Skin epidermis (tissue), 12 donors: Measurements from ENCODE around the gene ACSS1.

ENCODE experiments used
- H3K27ac ChIP-seq, 21 experiments: fragments of 200-600 bp; sonication (generic) in 11 of 21; one replicate each; pipeline ENCODE4 v1.5.0; 2020; ENCODE audit warnings: mild to moderate bottlenecking in 3 of 21, inconsistent platforms in 2 of 21, moderate library complexity in 2 of 21
- H3K4me3 ChIP-seq, 7 experiments: fragments of 200-600 bp; sonication (generic) in 2 of 7; one replicate each; pipeline ENCODE4 v1.5.0; 2020; ENCODE audit warnings: inconsistent platforms in 2 of 7, mild to moderate bottlenecking in 2 of 7, moderate library complexity in 1 of 7

The ACSS1 gene

DNA sequence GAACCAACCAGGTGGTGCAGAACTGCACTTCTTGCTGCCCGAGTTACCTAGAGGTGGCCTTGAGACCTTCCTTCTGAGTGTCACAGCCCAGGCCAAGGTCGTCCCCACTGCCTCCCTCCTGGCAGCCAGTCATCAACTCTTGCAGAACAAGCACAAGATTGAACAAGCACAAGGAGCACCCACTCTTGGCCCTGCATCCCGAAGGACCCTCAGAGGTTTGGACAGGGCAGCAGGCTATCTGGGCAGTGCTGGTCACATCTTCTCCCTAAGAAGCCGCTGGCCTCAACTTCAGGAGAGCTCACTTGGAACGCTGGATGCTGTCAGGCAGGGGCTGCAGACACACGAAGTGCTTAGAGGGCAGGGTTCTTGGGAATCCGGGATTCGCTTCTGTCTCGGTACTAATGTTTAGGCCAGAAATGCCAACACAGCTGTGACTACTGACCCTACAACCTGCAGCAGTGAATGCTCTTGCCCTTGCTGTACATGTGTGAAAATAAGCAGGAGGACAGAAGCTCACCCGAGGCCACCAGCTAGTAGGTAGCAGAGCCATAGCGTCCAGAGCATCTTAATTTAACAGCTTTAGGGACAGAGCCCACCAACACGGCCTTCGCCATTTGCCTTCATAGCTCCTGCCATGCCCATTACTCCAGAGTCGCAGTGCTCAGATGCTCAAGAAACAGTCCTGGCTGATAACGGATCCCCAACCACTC lies 4.0 kb upstream of the ACSS1 start:
- H3K4me3 ChIP-seq: no peak overlapping the region
- no peak overlapping the region for H3K27ac ChIP-seq

DNA sequence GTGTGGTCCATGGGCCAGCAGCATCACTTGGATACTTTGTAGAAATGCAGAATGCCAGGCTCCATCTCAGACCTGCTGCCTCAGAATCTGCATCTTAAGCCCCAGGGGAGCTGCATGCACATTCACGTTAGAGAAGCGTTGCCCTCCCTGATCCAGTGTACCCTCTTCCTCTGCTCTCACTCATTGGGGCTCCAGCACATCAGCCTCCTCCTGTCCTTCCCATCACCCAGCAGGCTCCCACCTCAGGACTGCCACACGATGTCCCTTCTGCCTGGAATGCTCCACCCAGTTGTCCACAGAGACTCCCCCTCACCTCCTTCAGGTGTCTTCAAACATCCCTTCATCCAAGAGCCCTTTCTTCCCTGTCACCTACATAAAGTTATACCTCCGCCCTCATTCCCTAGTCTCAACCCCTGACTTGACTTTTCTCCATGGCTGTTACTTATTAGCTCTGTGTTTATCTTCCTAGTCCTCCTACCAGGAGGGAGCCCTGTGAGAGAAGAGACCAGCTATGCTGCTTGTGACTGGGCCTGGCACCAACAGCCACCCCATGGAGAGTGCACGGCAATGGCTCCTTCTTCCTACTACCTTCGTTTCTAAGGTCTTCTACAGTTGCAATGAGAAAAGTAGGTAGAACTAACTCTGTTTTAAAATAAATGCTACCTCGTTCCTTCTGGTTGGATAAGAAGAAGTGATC lies 3.3 kb upstream of the ACSS1 start:
- no peak overlapping the region for H3K4me3 ChIP-seq
- H3K27ac ChIP-seq: no peak overlapping the region

- no peak overlapping the region for H3K4me3 ChIP-seq
- H3K27ac ChIP-seq: peak overlapping the region in 1 of 21 experiments; percentile 92
Observed at GRCh38 chr20:25059866-25060465, 2.0 kb upstream of the ACSS1 start.

DNA sequence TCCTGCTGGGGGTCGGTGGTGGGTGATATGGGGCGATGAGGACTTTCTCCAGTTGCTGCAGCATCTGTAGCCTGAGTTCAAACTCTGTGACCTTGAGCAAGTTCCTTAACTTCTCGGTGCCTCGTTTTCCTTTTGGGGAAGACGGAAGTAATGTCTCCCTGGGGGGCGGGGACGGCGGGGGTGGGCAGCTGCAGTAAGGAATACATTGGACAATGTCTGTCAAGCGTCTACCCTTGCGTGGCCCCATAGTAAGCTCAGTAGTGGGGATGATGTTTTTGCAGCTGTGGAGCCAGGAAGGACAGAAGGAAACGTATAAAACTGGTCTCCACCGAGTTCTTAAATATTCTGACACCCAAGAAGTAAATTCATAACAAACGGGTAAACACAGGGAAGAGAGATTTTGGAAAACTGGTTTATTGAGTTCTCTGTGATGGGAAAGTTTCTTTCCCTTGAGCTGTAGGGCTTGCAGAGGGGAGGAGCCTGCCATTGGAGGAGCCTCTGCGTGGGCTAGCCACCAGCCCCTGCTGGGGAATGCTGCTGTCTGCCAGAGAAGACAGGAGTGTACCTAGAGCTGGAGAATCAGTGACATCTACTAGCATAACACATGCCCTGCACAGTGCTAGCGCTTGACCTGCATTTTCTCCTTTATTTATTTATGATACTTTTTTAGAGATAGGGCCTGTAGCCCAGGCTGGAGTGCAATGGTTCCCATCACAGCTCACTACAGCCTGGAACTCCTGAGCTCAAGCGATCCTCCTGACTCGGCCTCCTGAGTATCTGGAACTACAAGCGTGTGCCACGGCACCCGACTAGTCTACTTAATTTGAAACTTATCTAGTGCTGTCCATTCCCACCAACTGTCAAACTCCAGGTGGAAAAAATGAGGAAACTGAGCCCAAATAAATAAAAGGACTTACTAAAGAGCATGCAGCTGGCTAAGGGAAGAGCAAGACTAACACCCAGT lies 1.2 kb upstream of the ACSS1 start:
- Histone ChIP-seq H3K27ac (peak overlapping the region in 20 of 21 experiments; percentile 71 to 95 (median 89)), H3K4me3 (peak overlapping the region; percentile 60 to 89 (median 71))

GRCh38 chr20:25057234-25058050 lies 497 bp downstream of the ACSS1 start:
- Histone ChIP-seq H3K27ac (peak overlapping the region; percentile 69 to 95 (median 89)), H3K4me3 (peak overlapping the region; percentile 60 to 89 (median 71))

DNA sequence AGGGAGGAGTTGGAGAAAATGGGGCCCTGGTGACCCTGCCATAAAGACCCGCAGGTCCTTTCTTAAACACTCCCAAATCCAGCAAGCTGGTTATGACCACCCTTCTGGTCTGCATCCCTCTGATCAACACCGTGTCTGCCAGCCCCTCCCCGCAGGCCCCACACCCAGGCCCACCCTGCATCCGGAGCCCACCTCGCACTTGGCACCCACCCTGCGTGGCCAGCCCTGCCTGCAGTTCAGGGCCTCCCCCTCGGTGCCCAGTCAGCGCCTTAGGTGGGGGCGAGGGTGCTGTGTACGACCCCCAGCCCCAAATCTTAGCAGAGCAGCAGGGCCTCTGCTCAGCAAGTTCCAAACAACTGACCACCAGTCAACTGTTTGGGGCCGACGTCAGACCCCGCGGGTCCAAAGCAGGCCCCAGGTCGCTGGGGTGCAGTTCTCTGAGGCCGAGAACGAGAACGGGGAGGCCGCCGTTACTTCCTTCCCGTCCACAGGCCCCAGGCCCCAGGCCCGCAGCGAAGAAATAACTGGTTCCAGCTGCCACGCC lies 1.2 kb downstream of the ACSS1 start:
- peak overlapping the region; percentile 60 to 89 (median 71) for H3K4me3 ChIP-seq
- peak overlapping the region; percentile 69 to 95 (median 89) for H3K27ac ChIP-seq

DNA sequence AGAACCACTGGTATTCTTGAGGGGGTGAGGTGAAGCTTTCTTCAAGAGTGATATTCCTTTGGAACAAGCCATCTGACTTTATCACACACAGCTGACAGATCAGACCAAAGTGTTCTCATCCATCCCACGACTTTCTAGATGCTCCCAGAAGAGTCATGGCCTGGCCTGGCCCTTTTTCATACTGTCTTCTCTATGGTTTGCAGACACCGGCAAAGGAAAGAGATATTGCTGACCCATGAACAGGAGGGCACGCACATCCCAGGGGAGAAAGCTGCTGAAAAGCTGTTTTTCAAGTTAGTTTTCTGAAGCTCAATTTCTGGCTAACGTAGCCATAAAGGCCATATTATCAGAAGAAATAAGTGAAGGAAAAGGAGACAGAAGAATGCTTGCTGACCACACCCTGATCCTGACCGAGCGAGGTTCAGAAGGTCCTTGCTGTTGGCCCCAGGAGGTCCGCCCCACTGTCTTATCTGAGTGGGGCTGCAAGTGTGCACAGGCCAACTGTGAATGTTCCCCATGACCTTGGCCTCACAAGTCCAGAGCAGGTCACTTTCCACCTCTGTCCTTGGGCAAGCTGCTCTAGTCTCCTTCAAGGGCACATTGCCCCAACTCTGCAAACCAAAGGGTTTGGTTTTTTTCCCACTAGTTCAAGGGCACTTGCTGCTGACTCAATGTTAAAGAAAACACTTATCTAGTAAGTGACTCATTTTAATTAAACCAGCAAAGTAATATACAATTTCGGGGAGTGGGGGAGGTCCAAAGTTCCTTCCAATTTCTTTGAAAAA lies 2.0 kb downstream of the ACSS1 start:
- peak overlapping the region in 7 of 21 experiments; percentile 46 to 90 (median 86) for H3K27ac ChIP-seq
- peak overlapping the region in 1 of 7 experiments; percentile 62 for H3K4me3 ChIP-seq

DNA sequence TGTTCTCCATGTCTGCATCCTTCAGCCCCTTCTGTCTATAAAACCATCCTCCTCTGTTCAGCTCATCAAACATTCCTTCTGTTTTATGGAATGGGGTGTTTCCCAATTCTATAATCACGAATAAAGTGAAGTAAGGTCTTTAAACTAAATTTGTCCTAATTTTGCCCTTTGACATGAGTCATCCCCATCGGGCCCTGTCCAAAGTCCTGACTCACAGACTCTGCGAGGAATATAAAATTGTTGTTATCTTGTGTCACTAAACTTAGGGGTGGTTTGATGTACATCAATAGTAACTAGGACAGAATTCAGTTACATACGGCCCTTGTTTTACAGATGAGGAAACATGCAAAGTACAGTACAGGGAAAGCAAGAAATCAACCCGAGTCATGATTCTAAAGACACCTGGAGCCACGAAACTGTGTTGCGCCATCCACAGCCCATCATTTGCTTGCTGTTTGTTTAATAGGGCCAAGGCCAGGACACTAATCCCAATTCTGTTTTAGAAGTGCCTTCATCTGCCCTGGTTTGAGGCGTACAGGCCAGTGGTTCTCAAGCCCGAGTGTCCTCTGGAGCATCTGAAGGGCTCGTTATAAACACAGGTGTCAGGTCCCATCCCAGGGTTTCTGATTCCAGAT lies 2.8 kb downstream of the ACSS1 start:
- H3K27ac ChIP-seq: peak overlapping the region in 2 of 21 experiments; percentile 60 to 90
- no peak overlapping the region for H3K4me3 ChIP-seq

GRCh38 chr20:25054096-25054820 lies 3.7 kb downstream of the ACSS1 start:
- H3K4me3 ChIP-seq: no peak overlapping the region
- H3K27ac ChIP-seq: peak overlapping the region in 13 of 21 experiments; percentile 8 to 82 (median 67)

DNA sequence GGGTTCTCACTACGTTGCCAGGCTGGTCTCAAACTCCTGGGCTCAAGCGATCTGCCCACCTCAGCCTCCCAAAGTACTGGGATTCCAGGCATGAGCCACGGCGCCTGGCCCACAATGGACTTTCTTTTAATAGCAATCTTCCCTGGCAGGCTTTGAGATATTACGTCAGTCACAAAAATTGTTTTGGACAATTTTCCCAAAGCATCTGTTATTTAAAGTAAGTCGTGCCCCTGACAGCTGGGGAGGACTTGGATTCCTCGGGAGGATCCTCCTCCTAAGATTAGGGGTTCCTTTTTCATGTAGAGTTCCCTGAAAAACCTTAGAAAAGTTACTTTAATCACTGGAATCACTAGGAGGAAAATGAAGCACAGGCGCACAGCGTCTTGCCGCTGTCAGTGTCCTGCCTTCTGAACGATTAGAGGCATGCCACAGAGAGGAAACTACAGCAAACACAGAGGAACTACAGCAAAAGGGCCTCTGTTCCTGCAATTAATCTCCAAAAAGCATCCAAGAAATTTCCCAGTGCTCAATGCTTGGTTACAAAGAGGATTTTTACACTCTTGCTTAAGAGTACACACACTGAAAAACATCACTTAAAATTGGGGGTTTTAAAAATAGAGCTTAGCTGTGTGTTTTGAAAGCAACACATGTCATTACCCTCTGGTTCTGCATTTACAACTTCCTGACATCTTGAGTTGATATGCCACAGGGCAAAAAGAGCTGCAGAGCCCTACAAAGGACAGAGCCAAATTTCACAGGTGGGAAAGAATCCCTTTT lies 4.5 kb downstream of the ACSS1 start:
- no peak overlapping the region for H3K4me3 ChIP-seq
- H3K27ac ChIP-seq: peak overlapping the region in 17 of 21 experiments; percentile 4 to 82 (median 60)

GRCh38 chr20:25052255-25053194 lies 5.4 kb downstream of the ACSS1 start:
- Histone ChIP-seq H3K4me3 (no peak overlapping the region), H3K27ac (peak overlapping the region in 15 of 21 experiments; percentile 4 to 82 (median 61))

GRCh38 chr20:25051386-25052155 lies 6.4 kb downstream of the ACSS1 start:
- H3K4me3 ChIP-seq: no peak overlapping the region
- peak overlapping the region in 4 of 21 experiments; percentile 55 to 82 (median 74) for H3K27ac ChIP-seq

DNA sequence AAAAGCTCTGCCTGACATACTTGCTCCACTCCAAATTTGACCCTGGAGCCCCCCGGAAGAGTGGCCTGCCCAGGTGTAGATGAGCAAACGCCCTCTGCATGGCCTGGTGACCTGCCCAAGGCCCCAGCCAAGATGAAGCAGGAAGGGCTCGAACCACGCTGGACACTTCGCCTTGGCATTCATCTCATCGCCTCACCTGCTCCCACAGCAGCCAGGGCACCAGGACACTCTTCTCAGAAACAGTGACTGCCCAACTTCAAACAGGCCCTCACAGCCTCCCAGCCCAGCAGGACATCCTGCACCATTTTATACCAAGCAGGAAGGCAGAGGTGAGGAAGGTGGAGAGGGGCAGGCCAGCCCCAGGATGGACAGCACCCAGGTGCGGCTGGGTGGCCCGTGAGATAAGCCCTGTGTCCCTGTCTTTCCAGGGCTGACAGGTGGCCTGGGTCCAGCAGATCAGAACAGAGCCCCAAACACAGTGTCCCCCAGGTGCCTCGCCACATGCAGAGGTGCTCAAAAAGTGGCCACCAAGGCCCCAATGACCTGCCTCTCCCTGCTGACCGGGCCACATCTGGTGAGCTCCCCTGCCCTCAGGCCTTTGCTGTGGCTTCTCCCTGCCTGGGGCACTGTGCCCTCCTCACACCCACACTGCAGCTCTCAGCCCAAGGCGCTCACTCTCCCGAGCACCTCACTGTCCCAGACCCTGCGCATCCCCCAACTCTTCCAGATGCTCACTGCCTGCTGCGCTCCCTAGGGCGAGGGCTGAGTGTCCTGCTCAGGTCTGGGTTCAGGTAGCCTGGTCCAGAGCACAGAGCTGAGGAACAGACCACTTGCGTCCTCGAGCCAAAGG lies 7.2 kb downstream of the ACSS1 start:
- peak overlapping the region in 4 of 21 experiments; percentile 6 to 82 (median 25) for H3K27ac ChIP-seq

More for the DNA sequence above, 7.2 kb downstream of the ACSS1 start:
- H3K4me3 ChIP-seq: no peak overlapping the region
